ENCODE data around the gene FRMPD4. TPM values are rescaled to one million over a fixed set of nuclear protein-coding genes. Genes with fewer than 3 reads are reported as not detected.
A peak's percentile ranks its signal among the peaks of the same experiment; 100 is the strongest.

The FRMPD4 gene
- total RNA-seq, 2 donors from 2014 or later: 0.02 to 0.35 TPM

DNA sequence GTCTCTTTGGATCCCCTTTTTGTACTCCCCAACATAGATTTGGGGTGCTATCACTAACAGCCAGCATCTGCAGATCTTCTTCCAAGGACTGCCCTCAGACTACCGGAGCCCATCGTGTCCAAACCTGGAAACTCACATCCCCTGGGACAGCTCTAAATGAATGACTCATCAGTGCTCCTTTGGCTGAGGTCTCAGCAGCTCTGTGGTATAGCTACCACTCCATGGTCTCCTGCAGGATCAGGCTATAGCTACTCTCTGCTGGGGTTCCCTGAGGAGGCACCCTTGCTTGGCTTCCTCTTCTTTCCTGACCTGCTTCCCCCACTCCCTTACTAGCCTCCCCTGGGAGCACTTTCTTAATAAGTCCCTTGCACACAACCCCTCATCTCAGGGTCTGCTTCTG lies 555.5 kb downstream of the FRMPD4 start:
- TF ChIP-seq, protein P1, sequence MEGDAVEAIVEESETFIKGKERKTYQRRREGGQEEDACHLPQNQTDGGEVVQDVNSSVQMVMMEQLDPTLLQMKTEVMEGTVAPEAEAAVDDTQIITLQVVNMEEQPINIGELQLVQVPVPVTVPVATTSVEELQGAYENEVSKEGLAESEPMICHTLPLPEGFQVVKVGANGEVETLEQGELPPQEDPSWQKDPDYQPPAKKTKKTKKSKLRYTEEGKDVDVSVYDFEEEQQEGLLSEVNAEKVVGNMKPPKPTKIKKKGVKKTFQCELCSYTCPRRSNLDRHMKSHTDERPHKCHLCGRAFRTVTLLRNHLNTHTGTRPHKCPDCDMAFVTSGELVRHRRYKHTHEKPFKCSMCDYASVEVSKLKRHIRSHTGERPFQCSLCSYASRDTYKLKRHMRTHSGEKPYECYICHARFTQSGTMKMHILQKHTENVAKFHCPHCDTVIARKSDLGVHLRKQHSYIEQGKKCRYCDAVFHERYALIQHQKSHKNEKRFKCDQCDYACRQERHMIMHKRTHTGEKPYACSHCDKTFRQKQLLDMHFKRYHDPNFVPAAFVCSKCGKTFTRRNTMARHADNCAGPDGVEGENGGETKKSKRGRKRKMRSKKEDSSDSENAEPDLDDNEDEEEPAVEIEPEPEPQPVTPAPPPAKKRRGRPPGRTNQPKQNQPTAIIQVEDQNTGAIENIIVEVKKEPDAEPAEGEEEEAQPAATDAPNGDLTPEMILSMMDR (IDR thresholded peaks at IDR 0.05): no peak
- no peak for DNase-seq
- no peaks in the 10 kb centered on the region for H3K9me3 ChIP-seq
- H3K4me3 ChIP-seq: no peak overlapping the region
- H3K27me3 ChIP-seq: no peaks in the 10 kb centered on the region
- H3K9ac ChIP-seq (ENCODE audit: low read depth in 2 of 2, low read length in 2 of 2): no peak overlapping the region
- no peaks in the 10 kb centered on the region for H3K36me3 ChIP-seq
- no peak overlapping the region for H3K27ac ChIP-seq
- no peaks in the 10 kb centered on the region for H3K4me1 ChIP-seq
- intact Hi-C loops (cut with DNase I): no loop called here

- no peak for DNase-seq
- no peak overlapping the region for H3K4me3 ChIP-seq
- TF ChIP-seq, protein P1 (IDR thresholded peaks at IDR 0.05): no peak
- intact Hi-C loops (cut with DNase I): loop anchor here (5.0 kb wide), 1 partner anchor 618 kb away; no protein-coding TSS in a partner anchor
- H3K27me3 ChIP-seq: no peaks in the 10 kb centered on the region
- H3K27ac ChIP-seq: no peak overlapping the region
- no peak overlapping the region for H3K9ac ChIP-seq (ENCODE audit: low read depth in 2 of 2, low read length in 2 of 2)
- no peaks in the 10 kb centered on the region for H3K36me3 ChIP-seq
- H3K9me3 ChIP-seq: no peaks in the 10 kb centered on the region
- no peaks in the 10 kb centered on the region for H3K4me1 ChIP-seq
Observed at GRCh38 chrX:12700745-12701144, 562.5 kb downstream of the FRMPD4 start.

DNA sequence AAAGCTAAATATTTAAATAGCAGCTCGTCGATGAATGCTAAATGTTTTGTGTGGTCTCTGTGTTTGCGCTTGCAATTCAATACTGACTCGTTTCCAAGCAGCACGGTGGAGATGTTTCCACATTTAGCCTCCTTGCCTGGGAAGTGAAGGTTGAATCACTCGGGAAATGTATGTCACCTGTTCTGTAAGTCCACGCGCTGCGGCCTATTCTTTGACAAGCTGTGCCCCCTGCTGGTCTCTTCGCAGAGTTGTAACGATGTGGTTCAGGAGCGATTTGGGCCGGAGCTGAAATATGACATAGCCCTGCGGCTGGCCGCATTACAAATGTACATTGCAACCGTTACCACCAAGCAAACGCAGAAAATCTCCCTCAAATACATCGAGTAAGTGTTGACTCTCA lies 563.4 kb downstream of the FRMPD4 start:
- intact Hi-C loops (cut with DNase I): loop anchor here (5.0 kb wide), 1 partner anchor 619 kb away; no protein-coding TSS in a partner anchor
- Histone ChIP-seq H3K4me1 (no peaks in the 10 kb centered on the region), H3K27me3 (no peaks in the 10 kb centered on the region), H3K9ac (ENCODE audit: low read depth in 2 of 2, low read length in 2 of 2) (no peak overlapping the region), H3K9me3 (no peaks in the 10 kb centered on the region), H3K27ac (no peak overlapping the region), H3K36me3 (no peaks in the 10 kb centered on the region), H3K4me3 (no peak overlapping the region)
- TF ChIP-seq, protein P1 (IDR thresholded peaks at IDR 0.05): peak; percentile 23
- peak; percentile 38 for DNase-seq

DNA sequence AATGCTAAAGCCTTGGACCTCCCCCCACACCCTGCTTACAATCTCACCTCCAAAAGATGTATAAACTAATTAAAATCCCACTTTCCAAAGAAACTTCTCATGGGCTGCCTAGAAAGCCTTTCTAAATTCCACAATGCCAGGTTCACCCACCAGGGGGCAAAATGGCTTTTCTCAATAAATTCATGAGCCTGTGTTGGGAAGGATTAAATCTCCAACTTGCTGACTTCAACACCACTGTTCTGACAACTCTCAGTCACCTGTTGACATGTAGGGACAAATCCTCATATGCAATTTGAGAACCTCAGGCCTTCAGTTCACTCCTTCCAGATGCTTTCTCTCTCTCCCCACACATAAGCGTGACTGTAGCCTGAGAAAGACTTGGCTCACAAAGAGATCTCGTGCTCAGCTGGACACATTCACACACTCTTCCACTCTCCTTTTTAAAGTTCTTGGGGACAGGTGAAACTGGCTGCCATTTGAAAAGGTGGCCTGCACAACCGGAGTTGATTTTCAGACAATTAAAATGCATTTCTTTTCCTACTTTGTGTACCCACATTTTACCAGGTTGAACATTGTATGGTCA lies 564.3 kb downstream of the FRMPD4 start:
- Histone ChIP-seq H3K27me3 (no peaks in the 10 kb centered on the region), H3K4me3 (no peak overlapping the region), H3K4me1 (no peaks in the 10 kb centered on the region), H3K27ac (no peak overlapping the region), H3K36me3 (no peaks in the 10 kb centered on the region), H3K9ac (ENCODE audit: low read depth in 2 of 2, low read length in 2 of 2) (no peak overlapping the region), H3K9me3 (no peaks in the 10 kb centered on the region)
- DNase-seq: no peak
- intact Hi-C loops (cut with DNase I): loop anchor here (5.0 kb wide), 1 partner anchor 620 kb away; no protein-coding TSS in a partner anchor
- TF ChIP-seq, protein P1 (IDR thresholded peaks at IDR 0.05): peak; percentile 16

- intact Hi-C loops (cut with DNase I): loop anchor here (5.0 kb wide), 1 partner anchor 622 kb away; no protein-coding TSS in a partner anchor
- TF ChIP-seq, protein P1 (IDR thresholded peaks at IDR 0.05): no peak
- Histone ChIP-seq H3K9me3 (no peaks in the 10 kb centered on the region), H3K4me1 (no peaks in the 10 kb centered on the region), H3K9ac (ENCODE audit: low read depth in 2 of 2, low read length in 2 of 2) (no peak overlapping the region), H3K27me3 (no peaks in the 10 kb centered on the region), H3K4me3 (no peak overlapping the region), H3K36me3 (no peaks in the 10 kb centered on the region), H3K27ac (no peak overlapping the region)
- DNase-seq: no peak
Observed at GRCh38 chrX:12704706-12705105, 566.4 kb downstream of the FRMPD4 start.
